ENCODE measurements around the gene A3GALT2.
A peak's percentile ranks its signal among the peaks of the same experiment; 100 is the strongest.

The A3GALT2 gene

DNA sequence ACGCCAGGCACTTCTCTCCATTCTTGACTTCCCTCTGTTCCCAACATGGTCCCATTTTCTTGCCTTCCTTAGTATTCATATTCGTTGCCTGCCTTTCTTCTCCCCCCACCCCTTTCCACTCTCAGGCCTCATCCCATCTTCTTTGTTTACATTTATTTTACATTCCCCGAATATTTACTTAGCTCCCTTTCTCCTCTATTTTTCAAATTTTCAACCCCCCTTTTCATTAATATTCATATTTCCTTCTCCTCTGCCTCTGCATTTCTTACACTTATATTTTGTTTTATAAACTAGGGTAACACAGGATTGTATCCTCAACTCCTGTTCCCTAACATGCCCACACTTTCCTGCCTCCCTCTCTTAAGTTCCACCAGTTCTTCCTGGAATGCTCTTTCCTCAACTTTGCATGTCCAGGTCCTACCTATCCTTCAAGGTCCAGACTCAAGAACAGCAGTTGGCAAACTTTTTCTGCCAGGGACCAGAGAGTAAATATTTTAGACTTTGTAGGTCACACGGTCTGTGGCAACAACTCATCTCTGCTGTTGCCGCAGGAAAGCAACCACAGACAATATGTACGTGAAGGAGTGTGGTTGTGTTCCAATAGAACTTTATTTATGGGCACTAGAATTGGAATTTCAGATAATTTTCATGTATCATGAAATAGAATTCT lies 29.8 kb upstream of the A3GALT2 start:
- no peak for DNase-seq (ENCODE audit: low read depth)

DNA sequence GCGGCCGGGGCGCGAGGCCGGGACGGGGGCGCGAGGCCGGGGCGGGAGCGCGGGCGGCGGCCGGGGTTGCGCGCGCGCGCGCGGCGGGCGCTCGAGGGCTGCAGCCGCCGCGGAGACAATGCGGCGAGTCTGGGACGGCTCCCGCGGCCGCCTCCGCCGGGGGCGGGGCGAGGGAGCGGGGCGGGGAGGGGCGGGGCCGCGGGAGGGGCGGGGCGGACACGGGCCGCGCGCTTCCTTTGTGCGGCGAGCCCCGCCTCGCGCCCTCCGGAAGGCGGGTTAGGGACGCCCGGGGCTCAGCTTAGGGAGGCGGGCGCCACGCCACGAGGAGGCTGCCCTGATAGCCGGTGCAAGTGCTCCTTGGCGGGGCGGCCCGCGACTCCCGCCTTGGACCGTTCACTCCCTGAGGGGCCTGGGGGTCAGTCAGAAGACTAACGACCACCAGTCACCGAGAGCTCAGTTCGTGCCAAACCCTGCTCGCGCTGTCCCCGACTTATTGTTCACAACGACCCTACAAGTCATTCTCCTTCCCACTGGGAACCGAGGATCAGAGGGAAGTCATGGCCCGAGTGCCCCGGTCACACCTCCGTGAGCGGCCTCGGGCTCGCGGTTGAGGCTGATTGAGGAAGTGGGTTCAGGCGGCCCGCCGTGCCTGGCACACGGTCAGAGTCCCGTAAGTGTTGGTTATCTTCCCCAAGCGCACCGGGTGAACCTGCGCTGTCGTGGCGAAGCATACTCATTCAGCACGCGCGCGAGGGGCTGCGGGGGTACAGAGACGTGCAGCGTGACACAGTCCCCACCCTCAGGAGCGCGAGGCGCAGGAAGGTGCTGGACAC lies 29.1 kb upstream of the A3GALT2 start:
- peak; percentile 80 for DNase-seq (ENCODE audit: low read depth)

DNA sequence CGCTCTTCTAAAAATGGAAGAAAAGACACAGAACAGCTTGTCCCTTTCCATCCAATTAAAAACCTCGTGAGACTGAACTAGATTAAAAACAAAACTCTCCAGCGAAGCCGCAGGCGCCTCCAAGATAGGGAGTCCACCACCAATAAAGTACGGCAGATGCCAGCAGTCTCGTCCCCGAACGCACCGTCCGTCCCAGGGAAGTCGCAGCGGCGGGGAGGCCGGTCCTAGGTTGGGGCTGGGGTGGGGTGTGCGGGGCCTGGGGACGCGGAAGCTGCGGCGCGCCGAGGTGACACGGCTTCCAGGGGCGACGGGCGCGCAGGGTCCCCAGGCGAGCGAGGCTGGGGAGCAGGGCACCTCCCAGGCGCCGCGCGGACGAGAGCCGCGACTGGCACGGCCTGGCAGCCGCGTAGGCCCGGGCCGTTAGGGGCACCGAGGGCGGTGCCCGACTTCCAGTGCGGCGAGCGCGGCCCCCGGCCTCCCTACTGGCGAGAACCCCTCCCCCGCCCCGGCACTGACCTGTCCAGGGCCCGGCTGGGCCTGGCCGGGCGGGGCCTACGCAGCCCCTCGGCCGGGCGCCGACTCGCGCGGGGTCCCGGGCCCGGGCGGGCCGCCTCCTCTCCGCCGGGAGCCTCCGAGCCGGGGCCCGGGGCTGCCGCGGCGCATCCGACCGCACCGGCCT lies 28.3 kb upstream of the A3GALT2 start:
- DNase-seq (ENCODE audit: low read depth), result peak; percentile 37

DNA sequence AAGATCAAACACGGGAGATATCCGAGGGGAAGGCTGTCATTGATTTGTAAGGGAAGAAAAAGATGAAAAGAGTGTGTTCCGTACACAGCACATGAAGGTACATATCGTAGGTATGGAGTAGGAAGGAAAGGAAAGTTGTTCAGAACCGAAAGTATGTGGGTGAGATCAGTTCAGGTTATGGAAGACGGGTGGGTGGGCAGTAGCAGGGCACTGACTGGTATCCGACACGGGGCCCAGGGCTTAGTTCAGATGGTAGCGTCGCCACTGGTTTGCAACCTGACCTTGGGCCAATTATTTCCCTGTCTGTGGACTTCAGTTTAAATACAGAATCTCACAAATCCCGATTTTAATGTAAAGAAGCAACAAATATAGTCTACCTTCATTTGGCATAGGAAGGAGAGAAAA lies 27.8 kb upstream of the A3GALT2 start:
- DNase-seq (ENCODE audit: low read depth), result no peak

DNA sequence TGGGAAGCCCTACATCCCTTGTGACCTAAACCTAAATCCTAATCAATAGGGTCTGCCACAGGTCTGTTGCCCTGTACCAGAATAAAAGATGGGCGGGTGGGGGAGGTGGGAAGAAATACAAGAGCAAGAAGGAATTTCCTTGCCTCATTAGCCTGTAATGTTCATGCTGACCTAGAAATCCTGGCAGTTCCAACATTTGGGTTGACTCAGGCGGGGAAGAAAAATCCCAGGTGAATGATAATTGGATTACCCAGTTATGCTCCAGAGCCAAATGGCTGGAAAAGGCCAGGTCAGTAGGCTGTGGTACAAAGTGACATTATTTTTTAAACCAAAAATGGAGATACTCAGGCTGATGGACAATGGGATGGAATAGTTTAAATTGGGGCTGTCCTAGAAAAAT lies 27.3 kb upstream of the A3GALT2 start:
- DNase-seq (ENCODE audit: low read depth), result peak; percentile 39

DNA sequence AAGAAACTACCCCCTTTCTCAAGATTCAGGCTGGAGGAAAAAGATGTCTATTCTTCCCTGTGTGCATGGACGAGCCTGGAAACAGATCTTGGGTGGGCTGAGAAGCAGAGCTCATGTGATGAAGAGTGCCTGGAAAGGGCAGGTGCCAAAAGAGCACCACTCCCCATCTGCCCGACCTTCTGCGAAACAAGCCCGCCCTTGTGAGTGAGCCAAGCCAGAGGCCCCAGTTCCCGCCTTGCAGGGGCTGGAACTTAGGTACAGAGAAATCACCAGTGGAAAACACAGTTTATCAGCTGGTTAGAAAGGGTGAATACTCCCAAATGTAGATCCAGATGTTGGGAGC lies 26.7 kb upstream of the A3GALT2 start:
- peak; percentile 65 for DNase-seq (ENCODE audit: low read depth)

DNA sequence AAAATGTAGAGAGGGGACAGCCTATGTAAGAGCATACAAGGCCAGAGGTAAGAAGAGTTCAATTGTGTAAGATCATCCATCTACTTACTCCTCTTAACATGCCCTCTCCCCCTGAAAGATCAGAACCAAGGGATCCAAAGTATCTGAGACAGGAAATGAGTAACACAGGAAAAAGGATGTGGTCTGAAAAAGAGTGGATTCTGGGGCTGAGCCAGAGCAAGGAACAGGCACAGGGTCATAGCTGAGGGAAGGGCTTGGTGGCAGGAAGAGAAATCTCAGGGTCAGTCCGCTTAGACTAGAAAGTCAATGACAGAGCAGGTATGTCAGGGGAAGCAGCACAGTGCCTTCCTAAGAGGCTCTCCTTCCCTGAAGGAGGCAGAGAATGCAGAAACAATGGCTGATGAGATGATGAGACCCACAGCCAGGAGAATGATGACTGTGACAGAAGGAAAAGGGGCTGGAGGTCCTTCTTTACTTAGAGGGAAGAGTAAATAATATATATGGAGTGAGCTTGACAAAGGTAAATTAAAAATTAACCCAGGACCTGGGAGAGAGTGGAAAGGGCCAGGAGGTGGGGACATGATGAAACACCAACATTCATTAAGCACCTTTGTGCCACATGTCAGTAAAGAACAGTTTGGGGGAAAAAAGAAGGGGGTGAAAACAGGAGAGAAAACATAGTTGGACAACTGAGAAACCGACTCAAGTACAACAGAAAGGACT lies 26.2 kb upstream of the A3GALT2 start:
- peak; percentile 90 for DNase-seq (ENCODE audit: low read depth)

DNA sequence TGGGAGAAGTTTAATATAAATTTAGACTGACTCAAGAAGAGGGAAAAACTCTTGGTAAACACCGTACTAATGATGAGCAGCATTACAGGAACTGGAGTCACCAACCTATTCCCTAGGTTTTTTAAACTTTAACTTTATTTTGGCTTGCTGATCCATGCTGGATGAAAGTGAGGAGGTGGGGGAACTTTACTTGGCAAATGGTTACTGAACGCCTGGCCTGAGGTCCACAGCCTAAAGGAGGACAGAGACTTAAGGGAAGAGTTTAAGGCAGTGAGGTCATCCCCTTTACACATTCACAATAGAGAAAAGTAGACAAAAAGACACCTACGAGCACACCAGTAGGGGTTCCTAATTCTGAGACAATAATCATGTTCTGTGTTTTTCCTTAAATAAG lies 25.6 kb upstream of the A3GALT2 start:
- DNase-seq (ENCODE audit: low read depth), result no peak

DNA sequence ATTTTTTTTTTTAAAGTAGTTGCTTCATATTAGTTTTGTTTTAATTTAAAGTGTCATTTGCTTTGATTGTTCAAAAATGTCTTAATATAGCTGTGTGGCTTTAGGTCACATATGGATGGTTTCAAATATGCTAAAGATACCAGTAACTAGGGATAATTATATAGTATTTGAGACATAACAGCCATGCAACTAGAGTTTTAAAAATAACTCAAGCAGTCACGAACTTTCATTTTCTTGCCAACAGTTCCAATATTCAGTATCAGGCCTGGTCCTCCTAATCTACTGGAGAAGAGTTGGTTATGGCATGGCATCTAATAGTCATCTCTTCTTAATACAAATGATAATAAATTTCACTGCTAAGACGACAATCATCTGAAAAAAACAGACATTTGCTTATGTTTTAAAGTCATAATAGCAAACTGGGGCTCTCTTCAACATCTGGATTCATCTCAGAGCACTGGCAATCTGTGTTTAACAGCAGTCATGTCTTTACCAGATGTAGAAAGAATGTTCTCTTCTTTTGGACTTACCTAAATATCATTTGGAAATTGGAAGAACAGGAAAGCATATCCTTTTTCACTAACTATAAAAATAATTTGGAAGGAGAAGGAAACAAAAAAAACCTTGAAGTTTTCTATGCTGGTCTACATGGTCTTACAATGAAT lies 24.1 kb upstream of the A3GALT2 start:
- DNase-seq (ENCODE audit: low read depth), result peak; percentile 39

DNA sequence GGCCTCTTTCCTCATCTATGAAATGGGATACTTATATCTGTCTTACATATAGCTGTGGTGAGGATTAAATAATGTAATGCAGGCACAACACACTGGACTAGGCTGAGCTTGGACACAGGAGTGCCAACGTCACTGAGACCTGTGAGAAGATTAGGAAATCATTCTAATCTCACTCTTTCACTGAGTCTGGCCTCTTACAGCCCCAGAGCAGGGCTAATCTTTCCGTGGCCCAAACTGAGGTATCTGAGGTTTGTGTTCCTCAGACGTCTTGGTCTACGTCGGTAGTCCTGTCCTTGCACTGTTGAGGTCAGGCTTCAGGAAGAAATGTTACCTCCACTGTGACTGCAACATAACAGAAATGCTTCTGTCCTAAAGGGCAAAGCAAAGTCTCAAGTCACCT lies 22.6 kb upstream of the A3GALT2 start:
- DNase-seq (ENCODE audit: low read depth), result peak; percentile 69

DNA sequence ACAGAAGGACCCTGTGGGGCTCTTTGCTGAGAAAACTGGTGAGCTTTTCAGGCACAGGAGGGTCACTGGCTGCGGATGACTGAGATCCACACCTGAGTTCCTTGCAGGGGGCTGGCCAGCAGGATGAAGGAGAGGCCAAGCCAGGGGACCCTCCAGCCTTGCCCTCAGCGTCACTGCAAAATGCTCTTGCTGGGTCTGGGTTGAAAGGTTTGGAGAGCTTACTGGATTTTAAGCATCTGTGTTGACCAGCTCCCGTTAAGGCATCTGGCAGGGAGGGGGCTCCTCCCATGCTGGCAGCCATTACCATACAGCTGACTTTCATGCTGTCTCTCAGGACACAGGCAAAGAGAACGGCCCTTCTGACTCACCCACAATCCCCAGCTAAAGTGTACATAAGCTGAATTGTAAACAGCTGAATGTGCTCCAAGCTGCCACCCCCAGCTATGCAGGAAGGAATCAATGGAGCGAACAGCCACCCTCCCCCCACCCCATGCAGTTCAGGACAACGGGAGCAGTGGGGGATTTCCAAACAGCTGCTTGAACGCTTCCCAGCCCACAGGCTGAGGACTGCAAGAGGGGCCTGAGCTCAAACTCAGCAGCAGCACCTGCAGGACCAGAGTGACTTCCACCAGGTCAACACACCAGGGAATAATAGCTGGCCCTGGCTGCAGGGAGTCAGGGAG lies 21.3 kb upstream of the A3GALT2 start:
- DNase-seq (ENCODE audit: low read depth), result peak; percentile 98

DNA sequence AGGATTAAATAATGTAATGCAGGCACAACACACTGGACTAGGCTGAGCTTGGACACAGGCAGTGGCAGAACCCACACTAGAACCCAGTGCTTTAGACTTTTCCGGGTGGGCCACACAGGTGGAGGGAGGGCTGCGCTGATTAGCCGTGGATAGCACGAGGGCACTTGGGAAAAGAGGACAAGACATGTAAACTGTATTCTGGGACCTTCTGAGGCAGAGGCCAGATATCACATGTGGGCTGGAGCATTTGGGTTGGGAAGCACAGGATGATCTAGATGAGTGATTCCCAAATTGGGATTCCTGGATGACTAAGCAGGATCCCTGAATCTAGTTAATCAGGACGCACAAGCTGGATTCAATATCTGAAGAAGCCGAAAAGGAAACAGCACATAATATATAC lies 20.3 kb upstream of the A3GALT2 start:
- DNase-seq (ENCODE audit: low read depth), result no peak

DNA sequence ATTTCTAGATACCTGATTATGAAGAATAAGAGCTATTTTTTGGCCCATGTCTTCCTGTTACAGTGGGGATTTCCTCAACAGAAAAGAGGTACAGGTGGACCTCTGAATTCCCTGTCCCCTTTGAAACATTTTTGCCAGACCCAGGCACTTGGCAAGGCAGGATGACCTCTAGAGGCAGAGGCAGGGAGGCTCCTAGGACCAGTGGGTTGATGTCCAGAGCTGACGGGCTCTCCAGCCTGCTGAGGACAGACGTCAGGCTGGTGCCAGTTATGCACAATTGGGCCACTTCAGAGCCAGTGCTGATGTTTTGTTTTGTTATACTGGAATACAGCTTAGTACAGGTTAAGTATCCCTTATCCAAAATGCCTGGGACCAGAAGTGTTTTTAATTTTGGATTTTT lies 18.5 kb upstream of the A3GALT2 start:
- DNase-seq (ENCODE audit: low read depth), result no peak

DNA sequence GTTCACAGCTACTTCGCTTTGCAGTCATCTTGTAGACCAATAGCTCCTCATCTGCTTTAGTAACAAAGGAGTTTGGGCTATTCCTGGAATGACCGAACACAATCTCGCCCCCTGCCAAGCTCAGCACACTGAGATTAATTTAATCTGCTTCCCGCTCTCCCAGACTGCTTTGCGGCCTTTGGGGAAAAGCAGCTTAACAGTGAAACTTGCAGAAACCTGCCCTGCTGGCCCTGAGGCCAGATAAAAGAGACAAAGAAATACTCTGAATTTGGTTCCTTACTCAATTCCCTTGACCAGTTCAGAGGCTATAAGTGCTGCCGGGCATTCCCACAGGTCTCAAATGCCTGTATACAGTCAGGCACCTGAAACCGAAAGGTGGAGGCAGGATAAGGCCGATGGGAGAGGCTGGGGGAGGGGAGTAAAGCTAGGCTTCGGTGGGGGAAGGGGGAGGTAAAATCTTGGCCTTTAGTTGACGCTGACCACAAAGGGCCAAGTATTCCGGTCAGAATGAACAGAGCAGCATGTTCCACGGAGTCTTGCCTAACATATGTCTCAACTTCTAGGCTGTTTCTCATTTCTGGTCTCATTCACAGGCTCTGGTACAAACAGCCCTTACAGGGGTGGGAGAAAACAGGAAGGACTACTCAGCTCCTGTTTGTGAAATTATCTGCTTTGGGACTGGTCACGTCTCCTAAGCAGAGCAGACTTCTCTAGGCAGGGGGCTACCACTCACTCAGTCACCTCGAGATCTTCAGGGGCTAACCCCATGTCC lies 17.7 kb upstream of the A3GALT2 start:
- DNase-seq (ENCODE audit: low read depth), result peak; percentile 95

DNA sequence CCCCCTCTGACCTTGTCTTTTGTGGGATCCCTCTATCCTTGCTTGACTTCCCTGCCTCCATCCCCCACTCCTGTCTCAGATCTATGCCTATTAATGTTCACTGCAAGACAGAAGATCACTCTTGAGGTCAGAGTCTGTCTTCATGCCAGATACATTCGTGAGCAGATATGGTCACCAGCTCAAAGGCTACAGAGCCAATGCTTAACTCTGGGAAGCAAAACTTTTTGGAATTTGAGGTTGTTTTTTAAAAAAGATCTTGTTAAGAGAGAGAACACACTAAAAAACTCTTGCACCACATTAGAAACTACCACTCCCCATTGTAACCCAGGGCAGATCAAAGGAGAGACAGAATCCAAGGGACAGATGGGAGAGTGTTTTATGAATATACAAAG lies 17.1 kb upstream of the A3GALT2 start:
- DNase-seq (ENCODE audit: low read depth), result peak; percentile 84

DNA sequence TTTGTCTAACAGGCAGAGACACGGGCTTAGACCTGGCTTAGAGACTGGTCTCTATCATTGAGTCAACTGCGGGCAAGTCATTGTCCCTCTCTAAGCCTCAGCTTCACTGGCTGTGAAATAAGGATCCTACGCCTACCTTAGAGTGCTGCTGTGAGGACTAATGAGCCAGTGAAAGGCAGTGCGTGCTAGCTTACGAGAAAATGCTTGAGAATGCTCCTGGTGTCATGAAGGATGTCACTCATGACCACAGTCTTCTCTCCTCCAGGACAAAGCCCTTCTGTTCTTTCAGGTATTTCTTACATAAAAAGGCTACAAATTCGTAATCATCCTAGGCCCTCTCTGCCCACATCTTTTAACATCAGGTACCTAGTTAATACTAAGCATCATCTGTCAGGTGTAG lies 16.5 kb upstream of the A3GALT2 start:
- DNase-seq (ENCODE audit: low read depth), result no peak

DNA sequence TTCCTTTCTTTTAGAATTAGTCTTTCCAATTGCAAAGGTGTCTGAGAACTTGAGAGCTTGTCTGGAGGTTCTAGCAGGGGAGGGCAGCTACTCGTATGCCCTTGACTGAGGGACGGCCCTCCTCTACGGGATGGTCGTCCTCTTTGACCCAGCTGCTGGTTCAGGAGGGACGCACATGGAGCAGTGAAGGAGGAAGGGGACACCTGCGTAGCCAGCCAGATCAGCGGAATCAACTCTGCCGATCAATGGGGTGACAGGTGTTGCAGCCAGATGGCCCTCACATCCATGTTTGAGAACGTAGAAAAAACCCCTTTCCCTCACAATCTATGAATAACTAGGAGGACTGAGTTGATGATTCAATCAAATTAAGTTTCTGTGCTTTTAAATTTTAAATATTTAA lies 15.7 kb upstream of the A3GALT2 start:
- DNase-seq (ENCODE audit: low read depth), result no peak

DNA sequence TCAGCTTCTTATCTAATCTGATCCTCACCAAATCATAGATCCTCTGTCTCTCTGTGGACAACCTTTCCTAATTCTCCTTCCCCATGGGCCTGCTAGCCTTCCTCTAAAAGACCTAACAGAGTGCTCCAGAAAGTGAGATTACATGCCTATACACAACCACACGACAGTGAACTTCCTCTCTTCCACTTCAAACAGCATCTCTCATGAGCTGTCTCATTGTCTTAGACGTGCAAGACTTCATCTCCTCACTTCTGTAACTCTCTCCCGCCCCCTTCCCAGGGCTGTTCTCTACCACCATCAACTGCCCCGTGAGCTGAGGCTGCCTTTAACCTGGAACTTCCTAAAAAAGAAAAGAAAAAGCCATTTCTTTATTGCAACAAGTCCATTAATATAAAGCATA lies 14.1 kb upstream of the A3GALT2 start:
- no peak for DNase-seq (ENCODE audit: low read depth)

DNA sequence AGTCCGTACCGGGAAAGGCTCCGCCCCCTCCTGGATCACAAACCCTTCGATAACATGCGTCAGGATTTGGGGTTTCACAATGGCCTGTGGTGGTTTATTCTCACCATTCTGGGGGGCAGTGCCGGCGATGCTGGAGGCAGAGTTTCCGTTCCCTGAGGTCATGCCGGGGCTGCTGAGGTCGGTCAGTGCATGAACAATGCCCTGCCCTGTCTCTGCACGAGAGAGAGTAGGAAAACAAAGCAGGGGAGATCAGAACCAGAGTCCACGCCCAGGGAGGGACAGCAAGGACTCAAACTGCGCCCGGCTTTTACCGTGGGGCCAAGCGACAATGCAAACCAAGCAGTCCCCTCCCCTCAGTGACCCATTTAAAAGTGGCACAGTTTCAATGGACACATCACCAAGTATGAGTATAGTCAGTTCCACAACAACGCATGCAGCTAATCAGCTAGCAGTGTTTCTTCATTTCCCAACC lies 13.2 kb upstream of the A3GALT2 start:
- peak; percentile 95 for DNase-seq (ENCODE audit: low read depth)

DNA sequence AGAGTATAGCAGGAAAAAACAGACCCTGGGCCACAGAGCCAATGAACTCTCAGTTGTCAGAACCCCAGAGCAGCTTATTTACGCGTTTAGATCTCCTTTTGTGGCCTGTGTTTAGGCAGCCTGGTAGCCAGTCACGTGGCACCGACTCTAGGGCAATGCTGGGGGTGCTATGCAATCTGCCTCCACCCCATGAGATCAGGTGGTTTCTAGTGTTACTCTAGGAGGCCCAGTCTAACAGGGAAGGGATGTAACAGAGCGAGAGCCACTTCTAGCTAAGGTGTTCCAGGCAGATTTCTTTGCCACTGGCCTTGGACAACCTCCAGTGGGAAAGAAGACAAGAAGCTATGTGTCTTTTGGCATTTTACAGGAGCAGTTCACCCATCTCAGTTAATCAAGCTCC lies 12.0 kb upstream of the A3GALT2 start:
- no peak for DNase-seq (ENCODE audit: low read depth)
